Epithelial cell of esophagus (primary cell): ENCODE measurements around the gene TMEM131L.
"Not testable (repeated sequence)": the region's sequence is repeated elsewhere in the genome, so short reads cannot be mapped to it uniquely, and the experiment has no call there.

Source experiments
- DNase-seq: peaks from one replicate; pipeline ENCODE4 v3.0.0; 2010; ENCODE audit warnings: low read depth
- H3K4me3 ChIP-seq: 2 replicates; pipeline ENCODE4 v1.5.1; 2011; ENCODE audit warnings: mild to moderate bottlenecking, low read length, control low read depth
- CTCF ChIP-seq: IDR thresholded peaks from 2 replicates; pipeline ENCODE4 v1.5.1; 2011; ENCODE audit warnings: low read depth, mild to moderate bottlenecking, low read length, control low read depth, inconsistent platforms; ENCODE audit not compliant: insufficient read depth; ENCODE audit errors: missing control alignments

Gene TMEM131L

GRCh38 chr4:153466081-153466948 is at the start of gene TMEM131L:
Gene TMEM131L, plus strand, starts transcription at chr4:153466360. Its CDS starts 38 bp downstream, at chr4:153466398.
- peak within 1 kb of the TSS; percentile 82 for H3K4me3 ChIP-seq
- no peak for TF ChIP-seq CTCF
- DNase-seq, result peak; percentile 76

- not testable (repeated sequence) for H3K4me3 ChIP-seq, DNase-seq
Observed at GRCh38 chr4:153416456-153416855, 49.7 kb upstream of the TMEM131L start.

- peak; percentile 15 for DNase-seq
- no peak overlapping the region for H3K4me3 ChIP-seq
- no peak for TF ChIP-seq CTCF
Observed at GRCh38 chr4:153418121-153418520, 48.0 kb upstream of the TMEM131L start.

GRCh38 chr4:153418558-153418957 is 47.6 kb upstream of the TMEM131L start:
- DNase-seq, result no peak
- H3K4me3 ChIP-seq, result no peak overlapping the region
- TF ChIP-seq CTCF, result no peak

GRCh38 chr4:153419029-153419428 is 47.1 kb upstream of the TMEM131L start:
- no peak for DNase-seq
- TF ChIP-seq CTCF, result no peak
- H3K4me3 ChIP-seq, result no peak overlapping the region

GRCh38 chr4:153419673-153420278 is 46.4 kb upstream of the TMEM131L start:
- no peak for DNase-seq
- TF ChIP-seq CTCF, result no peak
- no peak overlapping the region for H3K4me3 ChIP-seq

GRCh38 chr4:153420361-153420760 is 45.8 kb upstream of the TMEM131L start:
- TF ChIP-seq CTCF, result no peak

More at GRCh38 chr4:153420361-153420760, 45.8 kb upstream of the TMEM131L start:
- no peak overlapping the region for H3K4me3 ChIP-seq
- no peak for DNase-seq
